Measurements from ENCODE around the gene NKAPD1.

GRCh38 chr11:112096194-112096593 lies 22.1 kb downstream of the NKAPD1 start:
- TF ChIP-seq CTCF (IDR thresholded peaks at IDR 0.05; ENCODE audit: insufficient read depth, low read depth, low read length) (no peak), EZH2 (IDR thresholded peaks at IDR 0.05; ENCODE audit: insufficient read depth, low read length) (no peak)
